HEK293 (cell line): Measurements from ENCODE around the gene NPAS1.
A peak's percentile ranks its signal among the peaks of the same experiment; 100 is the strongest.

ENCODE experiments used
- HOXD13 ChIP-seq: sonication (generic); formaldehyde crosslinking; IDR thresholded peaks from 2 replicates; pipeline ENCODE4 v1.8.0; 2022; ENCODE audit warnings: missing genetic modification reagents, borderline replicate concordance
- KLF8 ChIP-seq: fragments of 450-650 bp; formaldehyde crosslinking; IDR thresholded peaks from 2 replicates; pipeline ENCODE4 v1.5.1; 2016; ENCODE audit warnings: missing biosample characterization, missing genetic modification characterization
- SALL2 ChIP-seq: fragments of 450-650 bp; formaldehyde crosslinking; IDR thresholded peaks from 2 replicates; pipeline ENCODE4 v1.5.0; 2017; ENCODE audit warnings: missing biosample characterization, mild to moderate bottlenecking, missing genetic modification characterization, borderline replicate concordance
- ZBTB10 ChIP-seq: fragments of 450-650 bp; formaldehyde crosslinking; IDR thresholded peaks from 2 replicates; pipeline ENCODE4 v1.5.1; 2016; ENCODE audit warnings: missing biosample characterization, missing genetic modification characterization
- ZNF140 ChIP-seq: fragments of 450-650 bp; formaldehyde crosslinking; IDR thresholded peaks from 2 replicates; pipeline ENCODE4 v1.5.1; 2016; ENCODE audit warnings: missing biosample characterization, missing genetic modification characterization
- ZNF221 ChIP-seq: fragments of 450-650 bp; formaldehyde crosslinking; IDR thresholded peaks from 2 replicates; pipeline ENCODE4 v1.5.1; 2017; ENCODE audit warnings: missing biosample characterization, missing genetic modification characterization, borderline replicate concordance
- ZNF302 ChIP-seq: fragments of 450-650 bp; formaldehyde crosslinking; IDR thresholded peaks from 2 replicates; pipeline ENCODE4 v1.5.1; 2016; ENCODE audit warnings: missing biosample characterization, missing genetic modification characterization, low read depth
- ZNF366 ChIP-seq: fragments of 450-650 bp; formaldehyde crosslinking; conservative IDR thresholded peaks from 2 replicates; pipeline ENCODE4 v1.5.1; 2016; ENCODE audit warnings: missing biosample characterization, missing genetic modification characterization
- ZNF513 ChIP-seq: fragments of 450-650 bp; IDR thresholded peaks from 2 replicates; pipeline ENCODE4 v1.5.1; 2018; ENCODE audit warnings: missing biosample characterization, missing genetic modification characterization
- ZNF555 ChIP-seq: fragments of 450-650 bp; formaldehyde crosslinking; conservative IDR thresholded peaks from 2 replicates; pipeline ENCODE4 v1.5.1; 2017; ENCODE audit warnings: missing biosample characterization, mild to moderate bottlenecking, missing genetic modification characterization, inconsistent platforms
- ZNF560 ChIP-seq: fragments of 450-650 bp; formaldehyde crosslinking; IDR thresholded peaks from 2 replicates; pipeline ENCODE4 v1.5.1; 2017; ENCODE audit warnings: missing biosample characterization, missing genetic modification characterization, borderline replicate concordance
- ZNF561 ChIP-seq: fragments of 450-650 bp; IDR thresholded peaks from 2 replicates; pipeline ENCODE4 v1.5.1; 2018; ENCODE audit warnings: missing biosample characterization, missing genetic modification characterization, borderline replicate concordance
- ZNF571 ChIP-seq: fragments of 450-650 bp; formaldehyde crosslinking; IDR thresholded peaks from 2 replicates; pipeline ENCODE4 v1.5.0; 2017; ENCODE audit warnings: missing biosample characterization, missing genetic modification characterization
- ZNF654 ChIP-seq: fragments of 450-650 bp; formaldehyde crosslinking; IDR thresholded peaks from 2 replicates; pipeline ENCODE4 v1.5.1; 2016; ENCODE audit warnings: low read depth, missing biosample characterization, missing genetic modification characterization
- ZNF660 ChIP-seq: fragments of 450-650 bp; IDR thresholded peaks from 2 replicates; pipeline ENCODE4 v1.5.1; 2018; ENCODE audit warnings: missing biosample characterization, mild to moderate bottlenecking, missing genetic modification characterization
- ZNF664 ChIP-seq: fragments of 450-650 bp; formaldehyde crosslinking; IDR thresholded peaks from 2 replicates; pipeline ENCODE4 v1.5.1; 2016; ENCODE audit warnings: missing biosample characterization, missing genetic modification characterization
- ZNF747 ChIP-seq: fragments of 450-650 bp; formaldehyde crosslinking; IDR thresholded peaks from 2 replicates; pipeline ENCODE4 v1.5.1; 2016; ENCODE audit warnings: missing biosample characterization, missing genetic modification characterization
- ZNF837 ChIP-seq: fragments of 450-650 bp; formaldehyde crosslinking; IDR thresholded peaks from 2 replicates; pipeline ENCODE4 v1.5.1; 2016; ENCODE audit warnings: missing biosample characterization, missing genetic modification characterization
- ZSCAN30 ChIP-seq: fragments of 450-650 bp; IDR thresholded peaks from 2 replicates; pipeline ENCODE4 v1.5.1; 2018; ENCODE audit warnings: missing biosample characterization, mild to moderate bottlenecking, missing genetic modification characterization, moderate library complexity
- ZXDB ChIP-seq: fragments of 450-650 bp; formaldehyde crosslinking; IDR thresholded peaks from 2 replicates; pipeline ENCODE4 v1.5.1; 2016; ENCODE audit warnings: missing biosample characterization, missing genetic modification characterization
- TF ChIP-seq, protein P1 (sequence below): fragments of 450-650 bp; formaldehyde crosslinking; IDR thresholded peaks from 2 replicates; pipeline ENCODE4 v1.5.1; 2017; ENCODE audit warnings: missing biosample characterization, missing genetic modification characterization
- TF ChIP-seq, protein P2 (sequence below): fragments of 450-650 bp; formaldehyde crosslinking; IDR thresholded peaks from 2 replicates; pipeline ENCODE4 v1.5.1; 2016; ENCODE audit warnings: missing biosample characterization, missing genetic modification characterization
- TF ChIP-seq, protein P3 (sequence below): fragments of 450-650 bp; formaldehyde crosslinking; conservative IDR thresholded peaks from 2 replicates; pipeline ENCODE4 v1.5.1; 2016; ENCODE audit warnings: low read depth, missing biosample characterization, missing genetic modification characterization
- TF ChIP-seq, protein P4 (sequence below): fragments of 450-650 bp; formaldehyde crosslinking; IDR thresholded peaks from 2 replicates; pipeline ENCODE4 v1.5.1; 2016; ENCODE audit warnings: missing biosample characterization, missing genetic modification characterization
- TF ChIP-seq, protein P5 (sequence below): sonication (generic); formaldehyde crosslinking; IDR thresholded peaks from 2 replicates; pipeline ENCODE4 v1.8.1; 2022; ENCODE audit warnings: mild to moderate bottlenecking, moderate library complexity, missing genetic modification reagents

Gene NPAS1

GRCh38 chr19:47013041-47013517 is 6.6 kb upstream of the NPAS1 start (continued):
- no peak for TF ChIP-seq ZBTB10
- TF ChIP-seq ZNF513: no peak
- TF ChIP-seq, protein P1, sequence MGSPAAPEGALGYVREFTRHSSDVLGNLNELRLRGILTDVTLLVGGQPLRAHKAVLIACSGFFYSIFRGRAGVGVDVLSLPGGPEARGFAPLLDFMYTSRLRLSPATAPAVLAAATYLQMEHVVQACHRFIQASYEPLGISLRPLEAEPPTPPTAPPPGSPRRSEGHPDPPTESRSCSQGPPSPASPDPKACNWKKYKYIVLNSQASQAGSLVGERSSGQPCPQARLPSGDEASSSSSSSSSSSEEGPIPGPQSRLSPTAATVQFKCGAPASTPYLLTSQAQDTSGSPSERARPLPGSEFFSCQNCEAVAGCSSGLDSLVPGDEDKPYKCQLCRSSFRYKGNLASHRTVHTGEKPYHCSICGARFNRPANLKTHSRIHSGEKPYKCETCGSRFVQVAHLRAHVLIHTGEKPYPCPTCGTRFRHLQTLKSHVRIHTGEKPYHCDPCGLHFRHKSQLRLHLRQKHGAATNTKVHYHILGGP (tag by site-specific recombination): peak; percentile 89
- peak; percentile 54; the same call in 1 of the 2 replicates for TF ChIP-seq ZNF366 (tag by site-specific recombination)
- no peak for TF ChIP-seq ZNF140 (tag by site-specific recombination)
- no peak for TF ChIP-seq ZNF664 (tag by site-specific recombination)
- no peak for TF ChIP-seq ZNF571 (tag by site-specific recombination)
- no peak for TF ChIP-seq SALL2 (tag by site-specific recombination)
- no peak for TF ChIP-seq ZNF560 (tag by site-specific recombination)
- TF ChIP-seq KLF8 (tag by site-specific recombination): peak; percentile 55; the same call in 1 of the 2 replicates
- no peak for TF ChIP-seq ZNF747 (tag by site-specific recombination)
- TF ChIP-seq, protein P2, sequence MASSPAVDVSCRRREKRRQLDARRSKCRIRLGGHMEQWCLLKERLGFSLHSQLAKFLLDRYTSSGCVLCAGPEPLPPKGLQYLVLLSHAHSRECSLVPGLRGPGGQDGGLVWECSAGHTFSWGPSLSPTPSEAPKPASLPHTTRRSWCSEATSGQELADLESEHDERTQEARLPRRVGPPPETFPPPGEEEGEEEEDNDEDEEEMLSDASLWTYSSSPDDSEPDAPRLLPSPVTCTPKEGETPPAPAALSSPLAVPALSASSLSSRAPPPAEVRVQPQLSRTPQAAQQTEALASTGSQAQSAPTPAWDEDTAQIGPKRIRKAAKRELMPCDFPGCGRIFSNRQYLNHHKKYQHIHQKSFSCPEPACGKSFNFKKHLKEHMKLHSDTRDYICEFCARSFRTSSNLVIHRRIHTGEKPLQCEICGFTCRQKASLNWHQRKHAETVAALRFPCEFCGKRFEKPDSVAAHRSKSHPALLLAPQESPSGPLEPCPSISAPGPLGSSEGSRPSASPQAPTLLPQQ (tag by site-specific recombination): peak; percentile 60; the same call in 1 of the 2 replicates
- TF ChIP-seq ZNF654: peak; percentile 66
- TF ChIP-seq ZNF221: no peak
- no peak for TF ChIP-seq ZNF302
- TF ChIP-seq ZNF561 (tag by site-specific recombination): peak; percentile 24; the same call in 1 of the 2 replicates
- TF ChIP-seq ZSCAN30 (tag by site-specific recombination): peak; percentile 94
- TF ChIP-seq HOXD13 (CRISPR knock-in tag): no peak
- TF ChIP-seq ZNF555 (tag by site-specific recombination): no peak
- TF ChIP-seq, protein P3, sequence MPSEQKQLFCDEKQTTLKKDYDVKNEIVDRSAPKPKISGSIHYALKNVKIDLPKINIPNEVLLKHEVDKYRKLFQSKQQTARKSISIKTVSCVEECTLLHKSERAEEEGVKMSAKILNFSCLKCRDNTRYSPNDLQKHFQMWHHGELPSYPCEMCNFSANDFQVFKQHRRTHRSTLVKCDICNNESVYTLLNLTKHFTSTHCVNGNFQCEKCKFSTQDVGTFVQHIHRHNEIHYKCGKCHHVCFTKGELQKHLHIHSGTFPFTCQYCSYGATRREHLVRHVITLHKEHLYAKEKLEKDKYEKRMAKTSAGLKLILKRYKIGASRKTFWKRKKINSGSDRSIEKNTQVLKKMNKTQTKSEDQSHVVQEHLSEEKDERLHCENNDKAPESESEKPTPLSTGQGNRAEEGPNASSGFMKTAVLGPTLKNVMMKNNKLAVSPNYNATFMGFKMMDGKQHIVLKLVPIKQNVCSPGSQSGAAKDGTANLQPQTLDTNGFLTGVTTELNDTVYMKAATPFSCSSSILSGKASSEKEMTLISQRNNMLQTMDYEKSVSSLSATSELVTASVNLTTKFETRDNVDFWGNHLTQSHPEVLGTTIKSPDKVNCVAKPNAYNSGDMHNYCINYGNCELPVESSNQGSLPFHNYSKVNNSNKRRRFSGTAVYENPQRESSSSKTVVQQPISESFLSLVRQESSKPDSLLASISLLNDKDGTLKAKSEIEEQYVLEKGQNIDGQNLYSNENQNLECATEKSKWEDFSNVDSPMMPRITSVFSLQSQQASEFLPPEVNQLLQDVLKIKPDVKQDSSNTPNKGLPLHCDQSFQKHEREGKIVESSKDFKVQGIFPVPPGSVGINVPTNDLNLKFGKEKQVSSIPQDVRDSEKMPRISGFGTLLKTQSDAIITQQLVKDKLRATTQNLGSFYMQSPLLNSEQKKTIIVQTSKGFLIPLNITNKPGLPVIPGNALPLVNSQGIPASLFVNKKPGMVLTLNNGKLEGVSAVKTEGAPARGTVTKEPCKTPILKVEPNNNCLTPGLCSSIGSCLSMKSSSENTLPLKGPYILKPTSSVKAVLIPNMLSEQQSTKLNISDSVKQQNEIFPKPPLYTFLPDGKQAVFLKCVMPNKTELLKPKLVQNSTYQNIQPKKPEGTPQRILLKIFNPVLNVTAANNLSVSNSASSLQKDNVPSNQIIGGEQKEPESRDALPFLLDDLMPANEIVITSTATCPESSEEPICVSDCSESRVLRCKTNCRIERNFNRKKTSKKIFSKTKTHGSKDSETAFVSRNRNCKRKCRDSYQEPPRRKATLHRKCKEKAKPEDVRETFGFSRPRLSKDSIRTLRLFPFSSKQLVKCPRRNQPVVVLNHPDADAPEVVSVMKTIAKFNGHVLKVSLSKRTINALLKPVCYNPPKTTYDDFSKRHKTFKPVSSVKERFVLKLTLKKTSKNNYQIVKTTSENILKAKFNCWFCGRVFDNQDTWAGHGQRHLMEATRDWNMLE (tag by site-specific recombination): no peak
- TF ChIP-seq, protein P4, sequence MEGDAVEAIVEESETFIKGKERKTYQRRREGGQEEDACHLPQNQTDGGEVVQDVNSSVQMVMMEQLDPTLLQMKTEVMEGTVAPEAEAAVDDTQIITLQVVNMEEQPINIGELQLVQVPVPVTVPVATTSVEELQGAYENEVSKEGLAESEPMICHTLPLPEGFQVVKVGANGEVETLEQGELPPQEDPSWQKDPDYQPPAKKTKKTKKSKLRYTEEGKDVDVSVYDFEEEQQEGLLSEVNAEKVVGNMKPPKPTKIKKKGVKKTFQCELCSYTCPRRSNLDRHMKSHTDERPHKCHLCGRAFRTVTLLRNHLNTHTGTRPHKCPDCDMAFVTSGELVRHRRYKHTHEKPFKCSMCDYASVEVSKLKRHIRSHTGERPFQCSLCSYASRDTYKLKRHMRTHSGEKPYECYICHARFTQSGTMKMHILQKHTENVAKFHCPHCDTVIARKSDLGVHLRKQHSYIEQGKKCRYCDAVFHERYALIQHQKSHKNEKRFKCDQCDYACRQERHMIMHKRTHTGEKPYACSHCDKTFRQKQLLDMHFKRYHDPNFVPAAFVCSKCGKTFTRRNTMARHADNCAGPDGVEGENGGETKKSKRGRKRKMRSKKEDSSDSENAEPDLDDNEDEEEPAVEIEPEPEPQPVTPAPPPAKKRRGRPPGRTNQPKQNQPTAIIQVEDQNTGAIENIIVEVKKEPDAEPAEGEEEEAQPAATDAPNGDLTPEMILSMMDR (tag by site-specific recombination): peak; percentile 95
- TF ChIP-seq, protein P5, sequence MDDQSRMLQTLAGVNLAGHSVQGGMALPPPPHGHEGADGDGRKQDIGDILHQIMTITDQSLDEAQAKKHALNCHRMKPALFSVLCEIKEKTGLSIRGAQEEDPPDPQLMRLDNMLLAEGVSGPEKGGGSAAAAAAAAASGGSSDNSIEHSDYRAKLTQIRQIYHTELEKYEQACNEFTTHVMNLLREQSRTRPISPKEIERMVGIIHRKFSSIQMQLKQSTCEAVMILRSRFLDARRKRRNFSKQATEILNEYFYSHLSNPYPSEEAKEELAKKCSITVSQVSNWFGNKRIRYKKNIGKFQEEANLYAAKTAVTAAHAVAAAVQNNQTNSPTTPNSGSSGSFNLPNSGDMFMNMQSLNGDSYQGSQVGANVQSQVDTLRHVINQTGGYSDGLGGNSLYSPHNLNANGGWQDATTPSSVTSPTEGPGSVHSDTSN (CRISPR knock-in tag): 0 out of 2 replicates have a peak, but pooled peaks have one; percentile 28
- TF ChIP-seq ZNF660 (tag by site-specific recombination): peak; percentile 85
- TF ChIP-seq ZXDB (tag by site-specific recombination): no peak
- TF ChIP-seq ZNF837 (tag by site-specific recombination): no peak
